Natural killer cell treated with Interleukin-12 subunit alpha and Interleukin-12 subunit beta and Interleukin-15 and Interleukin-18, amount 100 ng/mL, for 72 hours (primary cell): ENCODE data around the gene LONRF2. TPM values are rescaled to one million over a fixed set of nuclear protein-coding genes. Genes with fewer than 3 reads are reported as not detected.

ENCODE experiments used
- ATAC-seq, 2 donors: fragments of 150-1000 bp; cut with Tn5 transposase in 1 of 2; sonication (Bioruptor Pico), chemical (Tn5 transposase) in 1 of 2; 2 replicates each; pipeline ENCODE4 v1.10.0; 2021
- DNase-seq: peaks from one replicate; pipeline ENCODE4 v3.0.0; 2022; ENCODE audit warnings: low spot score
- H3K27ac Mint-ChIP-seq, 2 donors: 1 replicate in 1 of 2; 2 replicates in 1 of 2; pipeline ENCODE4 v1.8.0; 2022; ENCODE audit warnings: mixed read lengths in 2 of 2, mild to moderate bottlenecking in 1 of 2, moderate library complexity in 1 of 2
- H3K27me3 Mint-ChIP-seq, 2 donors: 1 replicate in 1 of 2; 2 replicates in 1 of 2; pipeline ENCODE4 v1.8.0; 2022; ENCODE audit warnings: mixed read lengths in 2 of 2
- H3K36me3 Mint-ChIP-seq: one replicate; pipeline ENCODE4 v1.8.0; 2022; ENCODE audit warnings: mixed read lengths
- H3K4me1 Mint-ChIP-seq, 2 donors: 1 replicate in 1 of 2; 2 replicates in 1 of 2; pipeline ENCODE4 v1.8.0; 2022; ENCODE audit warnings: low read depth in 2 of 2, mixed read lengths in 2 of 2, mild to moderate bottlenecking in 1 of 2
- H3K4me3 Mint-ChIP-seq: one replicate; pipeline ENCODE4 v1.8.0; 2022; ENCODE audit warnings: mixed read lengths
- H3K9me3 Mint-ChIP-seq: 2 replicates; pipeline ENCODE4 v1.8.0; 2022; ENCODE audit warnings: mixed read lengths
- total RNA-seq, 2 donors: library from RNA; stranded (reverse); gene quantifications; one replicate each; pipeline ENCODE4 v1.2.3, GENCODE V29; 2022

Gene LONRF2
- total RNA-seq, 2 donors from 2014 or later: not detected

DNA sequence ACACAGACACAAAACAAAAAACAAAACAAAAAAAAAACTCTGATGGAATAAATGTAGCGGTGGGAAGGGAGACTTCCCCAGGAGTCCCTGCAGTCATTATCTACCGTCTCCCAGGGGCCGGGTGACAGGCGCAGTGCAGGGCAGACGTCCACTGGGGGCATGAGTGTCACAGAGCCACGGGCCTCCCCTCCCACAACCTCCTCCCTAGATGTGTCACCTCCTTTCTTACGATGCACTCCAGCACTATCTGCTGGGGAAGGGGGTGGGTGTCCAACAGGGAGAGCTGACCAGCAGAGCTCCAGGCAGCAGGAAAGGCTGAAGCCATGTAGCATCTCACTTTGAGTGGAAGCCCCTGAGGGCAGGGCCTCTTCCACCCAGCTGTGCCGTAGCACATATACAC is 84.5 kb downstream of the LONRF2 start:
- H3K36me3 Mint-ChIP-seq: no peaks in the 10 kb centered on the region
- H3K27me3 Mint-ChIP-seq: peaks cover 6 to 28% of the 10 kb centered on the region in 2 donors
- peak in 1 of 2 donors; percentile 32 for ATAC-seq
- H3K4me1 Mint-ChIP-seq: peaks cover 9 to 17% of the 10 kb centered on the region in 2 donors
- H3K9me3 Mint-ChIP-seq: no peaks in the 10 kb centered on the region
- DNase-seq: no peak
- H3K27ac Mint-ChIP-seq: no peak overlapping the region
- no peak overlapping the region for H3K4me3 Mint-ChIP-seq

- Mint-ChIP-seq H3K4me1 (peaks cover 9 to 17% of the 10 kb centered on the region in 2 donors), H3K4me3 (no peak overlapping the region), H3K27ac (no peak overlapping the region), H3K36me3 (no peaks in the 10 kb centered on the region), H3K27me3 (peaks cover 6 to 28% of the 10 kb centered on the region in 2 donors), H3K9me3 (no peaks in the 10 kb centered on the region)
- DNase-seq (no peak), ATAC-seq (no peak)
Measured at GRCh38 chr2:100237163-100237562, 85.1 kb downstream of the LONRF2 start.

DNA sequence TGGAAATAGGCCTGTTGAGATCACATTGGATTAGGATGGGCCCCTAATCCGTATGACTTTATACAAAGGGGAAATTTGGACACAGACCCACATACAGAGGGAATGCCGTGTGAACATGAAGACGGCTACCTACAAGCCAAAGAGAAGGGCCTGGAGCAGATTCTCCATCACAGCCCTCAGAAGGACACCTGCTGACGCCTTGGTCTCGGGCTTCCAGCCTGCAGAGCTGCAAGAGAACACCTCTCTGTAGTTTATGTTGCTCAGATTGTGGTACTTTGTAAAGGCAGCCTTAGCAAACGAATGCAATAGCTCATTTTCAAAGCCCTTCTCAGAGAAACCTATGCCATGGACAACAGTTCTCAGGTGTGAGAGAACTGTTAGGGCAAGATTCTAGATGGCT is 86.1 kb downstream of the LONRF2 start:
- H3K36me3 Mint-ChIP-seq: no peaks in the 10 kb centered on the region
- ATAC-seq (no peak), DNase-seq (no peak)
- peaks cover 9 to 17% of the 10 kb centered on the region in 2 donors for H3K4me1 Mint-ChIP-seq
- H3K27me3 Mint-ChIP-seq: peaks cover 10 to 29% of the 10 kb centered on the region in 2 donors
- H3K4me3 Mint-ChIP-seq: no peak overlapping the region
- no peak overlapping the region for H3K27ac Mint-ChIP-seq
- H3K9me3 Mint-ChIP-seq: no peaks in the 10 kb centered on the region

DNA sequence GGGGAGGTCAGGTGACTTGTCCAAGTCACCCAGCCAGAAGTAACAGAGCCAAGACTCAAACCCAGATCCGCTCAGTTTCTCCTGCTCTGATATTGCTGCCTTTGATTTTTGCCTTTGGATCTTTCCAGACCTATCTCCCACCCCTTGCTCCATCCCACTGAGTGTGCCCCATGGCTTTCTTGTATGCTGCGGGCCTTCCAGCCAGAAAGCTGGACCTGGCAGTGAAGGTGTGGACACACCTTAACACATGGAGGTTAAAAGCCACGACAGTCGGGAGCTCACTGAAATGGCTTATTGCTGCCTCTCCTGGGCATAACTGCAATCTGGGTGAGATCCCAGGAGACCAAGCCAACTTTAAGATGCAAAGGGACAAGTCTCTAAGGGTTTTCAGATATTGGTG is 86.7 kb downstream of the LONRF2 start:
- Mint-ChIP-seq H3K4me3 (no peak overlapping the region), H3K9me3 (no peaks in the 10 kb centered on the region), H3K4me1 (peaks cover 9 to 17% of the 10 kb centered on the region in 2 donors), H3K36me3 (no peaks in the 10 kb centered on the region), H3K27me3 (peaks cover 13 to 35% of the 10 kb centered on the region in 2 donors), H3K27ac (no peak overlapping the region)
- ATAC-seq (no peak), DNase-seq (no peak)

- ATAC-seq: peak; percentile 45 to 59
- H3K4me3 Mint-ChIP-seq: no peak overlapping the region
- no peaks in the 10 kb centered on the region for H3K36me3 Mint-ChIP-seq
- DNase-seq: no peak
- no peak overlapping the region for H3K27ac Mint-ChIP-seq
- peaks cover 9 to 17% of the 10 kb centered on the region in 2 donors for H3K4me1 Mint-ChIP-seq
- H3K27me3 Mint-ChIP-seq: peaks cover 13 to 35% of the 10 kb centered on the region in 2 donors
- no peaks in the 10 kb centered on the region for H3K9me3 Mint-ChIP-seq
Measured at GRCh38 chr2:100235098-100235497, 87.2 kb downstream of the LONRF2 start.

- no peak for DNase-seq
- Mint-ChIP-seq H3K4me3 (no peak overlapping the region), H3K4me1 (peaks cover 9 to 17% of the 10 kb centered on the region in 2 donors), H3K27me3 (peaks cover 13 to 37% of the 10 kb centered on the region in 2 donors), H3K9me3 (no peaks in the 10 kb centered on the region), H3K27ac (no peak overlapping the region), H3K36me3 (no peaks in the 10 kb centered on the region)
- no peak for ATAC-seq
Measured at GRCh38 chr2:100234141-100234540, 88.2 kb downstream of the LONRF2 start.

- Mint-ChIP-seq H3K27ac (no peak overlapping the region), H3K27me3 (peaks cover 13 to 47% of the 10 kb centered on the region in 2 donors), H3K4me1 (peaks cover 9 to 17% of the 10 kb centered on the region in 2 donors), H3K36me3 (no peaks in the 10 kb centered on the region), H3K9me3 (no peaks in the 10 kb centered on the region), H3K4me3 (no peak overlapping the region)
- ATAC-seq (no peak), DNase-seq (no peak)
Measured at GRCh38 chr2:100233061-100233460, 89.2 kb downstream of the LONRF2 start.

DNA sequence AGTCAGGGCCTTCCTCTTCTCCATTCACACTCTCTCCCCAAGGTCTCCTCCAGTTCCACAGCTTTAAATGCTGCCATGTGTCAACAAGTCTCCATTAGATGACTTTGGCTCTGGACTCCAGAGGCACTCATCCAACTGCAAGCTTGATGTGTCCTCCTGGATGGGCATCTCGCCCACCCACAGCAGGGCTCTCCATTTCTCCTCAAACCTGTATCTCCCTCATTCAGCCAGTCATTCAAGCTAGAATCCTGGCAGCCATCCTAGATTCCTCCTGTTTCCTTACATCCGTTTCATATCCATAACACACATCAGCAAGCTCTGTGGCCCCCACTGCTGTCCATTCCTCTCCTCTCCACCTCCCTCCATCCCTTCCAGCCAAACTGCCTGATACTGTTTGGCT is 91.5 kb downstream of the LONRF2 start:
- no peak overlapping the region for H3K27ac Mint-ChIP-seq
- no peak for DNase-seq
- ATAC-seq: no peak
- peaks cover 8 to 14% of the 10 kb centered on the region in 2 donors for H3K4me1 Mint-ChIP-seq
- no peak overlapping the region for H3K4me3 Mint-ChIP-seq
- no peaks in the 10 kb centered on the region for H3K9me3 Mint-ChIP-seq
- H3K36me3 Mint-ChIP-seq: no peaks in the 10 kb centered on the region
- H3K27me3 Mint-ChIP-seq: peaks cover 13 to 46% of the 10 kb centered on the region in 2 donors

GRCh38 chr2:100228967-100229366 is 93.3 kb downstream of the LONRF2 start:
- no peaks in the 10 kb centered on the region for H3K9me3 Mint-ChIP-seq

DNA sequence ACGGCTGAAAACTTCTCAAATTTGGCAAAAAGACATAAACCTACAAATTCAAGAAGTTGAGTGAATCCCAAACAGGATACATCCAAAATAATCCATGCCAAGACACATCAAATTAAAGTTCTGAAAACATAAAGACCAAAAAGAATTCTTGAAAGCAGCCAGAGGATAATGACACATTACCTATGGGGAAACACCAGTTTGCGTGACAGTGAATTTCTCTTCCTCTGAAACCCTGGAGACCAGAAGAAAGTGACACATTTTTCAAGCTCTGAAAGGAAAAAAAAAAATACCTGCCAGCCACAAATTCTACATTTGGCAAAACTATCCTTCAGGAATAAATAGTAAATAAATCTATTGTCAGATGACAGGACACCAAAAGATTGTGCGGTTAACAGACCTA is 93.9 kb downstream of the LONRF2 start:
- no peak for DNase-seq
- H3K4me1 Mint-ChIP-seq: peaks cover 0 to under 1% of the 10 kb centered on the region in 2 donors

More at GRCh38 chr2:100228967-100229366, 93.3 kb downstream of the LONRF2 start:
- ATAC-seq (no peak), DNase-seq (no peak)
- Mint-ChIP-seq H3K4me3 (no peak overlapping the region), H3K4me1 (peaks cover 0 to 2% of the 10 kb centered on the region in 2 donors), H3K36me3 (no peaks in the 10 kb centered on the region), H3K27me3 (peaks cover 17 to 37% of the 10 kb centered on the region in 2 donors), H3K27ac (no peak overlapping the region)

DNA sequence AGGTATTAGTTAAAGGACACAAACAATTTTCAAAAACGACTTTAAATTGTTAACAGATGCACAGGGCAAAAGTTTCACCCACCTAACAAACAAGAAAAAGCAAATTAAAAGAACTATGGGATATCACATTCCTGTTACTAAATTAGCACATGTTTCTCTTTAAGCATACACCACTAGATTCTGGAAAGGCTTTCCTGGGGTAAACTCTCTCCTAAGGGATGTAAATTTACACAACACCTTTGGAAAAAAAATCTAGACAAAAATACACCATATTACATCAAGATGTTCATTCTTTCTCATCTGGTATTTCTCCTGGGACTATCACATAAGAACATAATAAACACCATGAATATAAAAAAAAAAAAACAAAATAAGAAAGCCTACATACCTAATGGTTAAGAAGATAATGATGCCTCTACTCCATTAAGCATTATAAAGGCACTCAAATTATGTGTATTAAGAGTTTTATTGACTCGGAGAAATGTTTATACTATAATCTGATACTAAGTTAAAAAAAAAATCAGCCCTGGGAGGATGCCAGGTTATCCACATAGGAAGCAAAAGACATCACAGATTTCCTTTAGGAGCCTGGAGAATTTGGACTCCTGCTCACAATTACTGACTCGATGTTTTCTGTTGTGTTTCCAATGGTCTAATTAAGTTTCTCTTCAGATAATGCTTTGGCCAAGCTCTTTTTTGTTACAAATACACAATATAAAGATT is 97.2 kb downstream of the LONRF2 start:
- peaks cover 19 to 41% of the 10 kb centered on the region in 2 donors for H3K27me3 Mint-ChIP-seq
- H3K9me3 Mint-ChIP-seq: peaks cover 2% of the 10 kb centered on the region
- H3K4me3 Mint-ChIP-seq: no peak overlapping the region
- no peak for ATAC-seq
- no peak overlapping the region for H3K27ac Mint-ChIP-seq
- DNase-seq: no peak
- no peaks in the 10 kb centered on the region for H3K4me1 Mint-ChIP-seq
- no peaks in the 10 kb centered on the region for H3K36me3 Mint-ChIP-seq

More for the DNA sequence above, 93.9 kb downstream of the LONRF2 start:
- Mint-ChIP-seq H3K27me3 (peaks cover 19 to 37% of the 10 kb centered on the region in 2 donors), H3K4me3 (no peak overlapping the region), H3K9me3 (no peaks in the 10 kb centered on the region), H3K27ac (no peak overlapping the region), H3K36me3 (no peaks in the 10 kb centered on the region)
- ATAC-seq: no peak

GRCh38 chr2:100223502-100223901 is 98.8 kb downstream of the LONRF2 start:
- Mint-ChIP-seq H3K27me3 (peaks cover 19 to 33% of the 10 kb centered on the region in 2 donors), H3K4me1 (no peaks in the 10 kb centered on the region), H3K27ac (no peak overlapping the region), H3K36me3 (no peaks in the 10 kb centered on the region), H3K9me3 (peaks cover 2% of the 10 kb centered on the region), H3K4me3 (no peak overlapping the region)
- DNase-seq (no peak), ATAC-seq (no peak)
